ENCODE measurements around the gene KRTAP5-6. TPM values are rescaled to one million over a fixed set of nuclear protein-coding genes. Genes with fewer than 3 reads are reported as not detected.

KRTAP5-6 gene
- total RNA-seq, 2 donors from 2014 or later = not detected

GRCh38 chr11:1693327-1694063, 3.5 kb upstream of the KRTAP5-6 start:
- TF ChIP-seq POLR2A (IDR thresholded peaks at IDR 0.05) (no peak), CTCF (IDR thresholded peaks at IDR 0.05) (peak; percentile 86 to 97 (median 91))

GRCh38 chr11:1694064-1694845, 2.7 kb upstream of the KRTAP5-6 start:
- peak; percentile 89 to 91 (median 90) for DNase-seq
- intact Hi-C loops (cut with DNase I) = loop anchor here (5.0 kb wide), 1 partner anchor 458 kb away; no protein-coding TSS in a partner anchor
- H3K4me1 ChIP-seq = peaks cover 15% of the 10 kb centered on the region
- 43 to 62% methylated on average over 23 to 39 of the region's 45 CpGs for WGBS, 2 donors
- H3K27ac ChIP-seq = peak overlapping the region in 2 of 4 donors; percentile 44 to 64
- H3K36me3 ChIP-seq (replicated peaks in 1 of 2; ENCODE audit: insufficient read depth in 1 of 2, low read depth in 2 of 2) = no peaks in the 10 kb centered on the region
- H3K4me3 ChIP-seq = no peak overlapping the region
- TF ChIP-seq POLR2A (IDR thresholded peaks at IDR 0.05) (no peak), CTCF (IDR thresholded peaks at IDR 0.05) (peak; percentile 85 to 95 (median 92))
- no peaks in the 10 kb centered on the region for H3K9me3 ChIP-seq
- no peaks in the 10 kb centered on the region for H3K27me3 ChIP-seq
- ATAC-seq = peak; percentile 95

More at GRCh38 chr11:1693327-1694063, 3.5 kb upstream of the KRTAP5-6 start:
- intact Hi-C loops (cut with DNase I) = loop anchor here (5.0 kb wide), 1 partner anchor 459 kb away; no protein-coding TSS in a partner anchor
- DNase-seq (peak; percentile 79 to 82 (median 81)), ATAC-seq (peak; percentile 78)
- no peaks in the 10 kb centered on the region for H3K36me3 ChIP-seq (replicated peaks in 1 of 2; ENCODE audit: insufficient read depth in 1 of 2, low read depth in 2 of 2)
- H3K9me3 ChIP-seq = no peaks in the 10 kb centered on the region
- peaks cover 15% of the 10 kb centered on the region for H3K4me1 ChIP-seq
- no peaks in the 10 kb centered on the region for H3K27me3 ChIP-seq
- H3K27ac ChIP-seq = peak overlapping the region in 2 of 4 donors; percentile 44 to 64
- peak overlapping the region in 1 of 2 donors; percentile 23 for H3K4me3 ChIP-seq
- WGBS, 2 donors = 8 to 16% methylated on average over 30 to 35 of the region's 37 CpGs

DNA sequence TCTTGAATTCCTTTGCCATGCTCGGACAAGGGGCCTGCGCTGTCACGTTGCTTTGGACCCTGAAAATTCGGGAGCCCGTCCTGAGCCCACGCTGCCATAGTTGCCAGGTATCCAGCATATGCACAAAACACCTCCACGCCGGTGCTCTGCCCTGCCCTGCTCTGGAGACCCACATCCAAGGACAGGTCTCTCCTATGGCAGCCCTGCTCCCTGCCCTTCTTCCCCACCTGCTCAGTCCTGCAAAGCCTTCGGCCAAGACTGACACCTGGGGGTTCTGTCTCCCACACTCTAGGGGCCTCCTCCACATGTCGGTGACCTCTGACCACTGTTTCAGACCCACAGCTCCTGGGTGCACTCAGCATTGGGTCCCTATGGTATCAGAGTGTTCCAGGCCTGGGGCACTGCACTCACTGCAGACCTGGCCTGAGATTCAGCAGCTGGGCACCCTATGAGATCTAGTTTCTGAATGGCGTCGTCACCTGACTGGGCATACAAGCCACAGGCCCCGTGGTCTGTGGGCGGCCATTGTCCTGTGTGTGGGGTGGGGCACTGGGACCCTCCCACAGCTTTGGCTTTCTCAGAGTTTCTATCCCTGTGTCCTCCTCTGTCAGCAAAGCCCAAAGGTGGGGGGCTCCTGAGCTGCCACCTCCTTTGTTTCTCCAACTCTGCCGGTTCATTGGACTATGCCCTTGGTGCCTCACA, 2.0 kb upstream of the KRTAP5-6 start:
- Histone ChIP-seq H3K27ac (no peak overlapping the region), H3K27me3 (no peaks in the 10 kb centered on the region), H3K36me3 (replicated peaks in 1 of 2; ENCODE audit: insufficient read depth in 1 of 2, low read depth in 2 of 2) (no peaks in the 10 kb centered on the region), H3K9me3 (no peaks in the 10 kb centered on the region), H3K4me3 (no peak overlapping the region), H3K4me1 (peaks cover 15% of the 10 kb centered on the region)
- DNase-seq = no peak
- ATAC-seq = no peak
- 80 to 90% methylated on average over 13 to 15 of the region's 15 CpGs for WGBS, 2 donors
- TF ChIP-seq CTCF (IDR thresholded peaks at IDR 0.05) (no peak), POLR2A (IDR thresholded peaks at IDR 0.05) (no peak)
- intact Hi-C loops (cut with DNase I) = loop anchor here (5.0 kb wide), 3 partner anchors 127 to 457 kb away; no protein-coding TSS in a partner anchor

DNA sequence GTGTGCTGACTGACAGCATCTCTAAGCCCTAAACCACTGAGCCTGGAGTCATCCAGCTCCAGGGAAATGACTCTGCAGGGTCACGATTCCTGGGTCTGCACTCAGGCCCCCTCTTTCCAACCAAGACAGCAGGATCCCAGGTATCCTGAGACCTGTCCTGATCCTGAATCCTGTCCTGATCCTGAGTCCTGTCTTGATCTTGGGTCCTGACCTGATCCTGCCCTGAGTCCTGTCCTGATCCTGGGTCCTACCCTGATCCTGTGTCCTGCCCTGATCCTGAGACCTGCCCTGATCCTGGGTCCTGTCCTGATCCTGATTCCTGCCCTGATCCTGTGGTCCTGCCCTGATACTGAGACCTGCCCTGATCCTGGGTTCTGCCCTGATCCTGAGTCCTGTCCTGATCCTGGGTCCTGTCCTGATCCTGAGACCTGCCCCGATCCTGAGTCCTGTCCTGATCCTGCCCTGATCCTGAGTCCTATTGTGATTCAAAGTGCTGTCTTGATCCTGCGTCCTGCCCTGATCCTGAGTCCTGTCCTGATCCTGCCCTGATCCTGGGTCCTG, 1.4 kb upstream of the KRTAP5-6 start:
- Histone ChIP-seq H3K4me3 (no peak overlapping the region), H3K36me3 (replicated peaks in 1 of 2; ENCODE audit: insufficient read depth in 1 of 2, low read depth in 2 of 2) (no peaks in the 10 kb centered on the region), H3K27ac (no peak overlapping the region), H3K27me3 (no peaks in the 10 kb centered on the region), H3K4me1 (peaks cover 15% of the 10 kb centered on the region), H3K9me3 (no peaks in the 10 kb centered on the region)
- intact Hi-C loops (cut with DNase I) = loop anchor here (5.0 kb wide), 2 partner anchors 127 to 187 kb away; no protein-coding TSS in a partner anchor
- DNase-seq (no peak), ATAC-seq (no peak)
- no peak for TF ChIP-seq CTCF (IDR thresholded peaks at IDR 0.05)
- no peak for TF ChIP-seq POLR2A (IDR thresholded peaks at IDR 0.05)
- 67 to 87% methylated on average over 1 to 3 of the region's 3 CpGs for WGBS, 2 donors

All from body of pancreas (tissue), 4 donors.